GM21367 (cell line): ENCODE measurements around the gene UCKL1.
"Not testable (repeated sequence)": the region's sequence is repeated elsewhere in the genome, so short reads cannot be mapped to it uniquely, and the experiment has no call there.

Source experiments
- ATAC-seq: cut with Tn5 transposase; IDR thresholded peaks from one replicate; pipeline ENCODE4 v1.9.1; 2021; ENCODE audit not compliant: unreplicated experiment

The UCKL1 gene

DNA sequence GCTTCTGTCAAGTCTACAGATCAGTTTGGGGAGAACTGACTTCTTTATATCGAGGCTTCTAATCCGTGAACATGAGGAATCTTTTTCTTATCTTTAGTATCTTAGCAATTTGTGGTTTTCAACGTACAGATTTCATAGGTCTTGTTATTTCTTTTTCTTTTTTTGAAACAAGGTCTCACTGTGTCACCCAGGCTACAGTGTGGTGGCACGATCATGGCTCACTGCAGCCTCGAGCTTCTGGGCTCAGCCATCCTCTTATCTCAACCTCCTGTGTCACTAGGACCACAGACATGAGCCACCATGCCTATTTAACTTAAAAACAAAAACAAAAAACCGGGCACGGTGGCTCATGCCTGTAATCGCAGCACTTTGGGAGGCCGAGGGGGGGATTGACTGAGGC lies 32.0 kb downstream of the UCKL1 start:
- no peak for ATAC-seq

DNA sequence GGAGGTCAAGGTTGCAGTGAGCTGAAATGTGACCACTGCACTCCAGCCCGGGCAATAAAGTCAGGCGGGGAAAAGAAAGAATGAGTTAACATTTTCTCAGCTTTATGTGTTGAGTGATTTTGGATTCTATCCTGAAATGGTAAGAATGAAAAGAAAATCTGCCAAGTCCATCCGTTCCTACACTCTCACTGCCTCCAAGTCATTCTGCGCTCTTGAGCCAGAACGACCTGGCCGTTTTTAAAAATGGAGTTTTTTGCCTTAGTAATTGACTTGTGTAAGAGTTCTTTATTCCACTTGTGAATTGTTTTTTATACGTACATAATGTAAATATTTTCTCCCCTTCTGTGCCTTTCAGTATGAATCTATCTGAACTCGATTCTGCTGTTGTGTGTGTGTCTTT lies 32.6 kb downstream of the UCKL1 start:
- no peak for ATAC-seq

- ATAC-seq, result no peak
Measured at GRCh38 chr20:63920226-63920625, 36.0 kb downstream of the UCKL1 start.

GRCh38 chr20:63919130-63919529 lies 37.1 kb downstream of the UCKL1 start:
- no peak for ATAC-seq

GRCh38 chr20:63917811-63918210 lies 38.4 kb downstream of the UCKL1 start:
- ATAC-seq, result no peak

DNA sequence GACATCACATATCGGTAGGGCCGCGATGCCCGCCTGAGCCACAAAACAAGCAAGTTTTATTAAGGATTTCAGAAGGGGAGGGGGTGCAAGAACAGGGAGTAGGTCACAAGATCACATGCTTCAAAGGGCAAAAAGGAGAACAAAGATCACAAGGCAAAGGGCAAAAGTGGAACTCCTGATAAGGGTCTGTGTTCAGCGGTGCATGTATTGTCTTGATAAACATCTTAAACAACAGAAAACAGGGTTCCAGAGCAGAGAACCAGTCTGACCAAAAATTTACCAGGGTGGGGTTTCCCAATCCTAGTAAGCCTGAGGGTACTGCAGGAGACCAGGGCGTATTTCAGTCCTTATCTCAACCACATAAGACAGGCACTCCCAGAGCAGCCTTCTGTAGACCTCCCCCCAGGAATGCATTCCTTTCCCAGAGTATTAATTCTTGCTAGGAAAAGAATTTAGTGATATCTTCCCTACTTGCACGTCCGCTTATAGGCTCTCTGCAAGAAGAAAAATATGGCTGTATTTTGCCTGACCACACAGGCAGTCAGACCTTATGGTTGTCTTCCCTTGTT lies 39.8 kb downstream of the UCKL1 start:
- ATAC-seq, result not testable (repeated sequence)

DNA sequence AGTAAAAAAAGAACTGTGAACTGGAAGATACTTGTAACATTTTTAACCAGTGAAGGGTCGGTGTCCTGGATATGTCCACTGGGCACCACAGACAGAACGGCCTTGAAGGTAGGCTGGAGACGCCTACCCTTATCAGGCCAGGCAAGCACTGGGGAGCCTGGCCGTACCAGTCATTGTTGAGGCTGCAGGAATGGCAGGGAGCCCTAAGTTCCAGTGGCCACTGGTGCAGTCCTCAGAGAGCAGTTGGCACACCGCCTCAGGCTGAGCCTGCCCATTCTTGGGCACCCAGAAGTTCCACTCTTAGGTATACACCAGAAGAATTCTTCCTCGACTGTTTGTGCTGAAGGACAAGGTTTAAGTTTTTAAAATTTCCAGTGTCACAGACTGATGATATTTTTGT lies 40.7 kb downstream of the UCKL1 start:
- no peak for ATAC-seq

DNA sequence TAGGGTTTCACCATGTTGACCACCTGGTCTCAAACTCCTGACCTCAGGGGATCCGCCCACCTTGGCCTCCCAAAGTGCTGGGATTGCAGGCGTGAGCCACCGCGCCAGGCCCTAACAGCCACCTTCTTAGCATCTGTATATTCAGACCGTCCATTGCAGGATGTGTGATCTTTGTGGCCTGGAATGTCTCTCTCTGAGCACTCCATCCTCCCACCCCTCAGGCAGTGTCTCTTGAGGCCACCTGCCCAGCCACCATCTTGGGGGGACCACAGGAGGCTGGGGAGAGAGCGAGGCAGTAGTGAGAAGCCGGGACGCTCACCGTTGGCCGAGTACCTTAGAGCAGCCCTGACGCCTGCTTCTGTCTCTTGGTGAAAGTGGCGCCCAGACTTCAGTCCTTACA lies 42.4 kb downstream of the UCKL1 start:
- no peak for ATAC-seq

GRCh38 chr20:63911176-63911575 lies 45.0 kb downstream of the UCKL1 start:
- ATAC-seq, result no peak

- ATAC-seq, result no peak
Measured at GRCh38 chr20:63908008-63908682, 48.1 kb downstream of the UCKL1 start.

GRCh38 chr20:63903796-63904561 lies 52.2 kb downstream of the UCKL1 start:
- no peak for ATAC-seq

DNA sequence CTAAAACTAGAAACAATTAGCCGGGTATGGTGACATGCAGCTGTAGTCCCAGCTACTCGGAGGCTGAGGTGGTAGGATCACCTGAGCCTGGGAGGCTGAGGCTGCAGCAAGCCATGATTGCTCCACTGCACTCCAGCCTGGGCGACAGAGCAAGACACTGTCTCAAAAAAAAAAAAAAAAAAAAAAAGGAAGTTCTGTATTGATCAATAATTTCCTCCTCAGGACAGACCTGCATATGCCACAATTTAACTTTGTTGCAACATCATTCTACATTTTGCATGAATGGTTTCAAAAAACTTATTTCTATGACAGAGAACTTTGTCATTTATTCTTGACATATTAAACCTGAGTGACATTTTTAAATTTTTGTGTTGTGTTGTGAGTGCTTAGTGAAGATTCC lies 55.8 kb downstream of the UCKL1 start:
- no peak for ATAC-seq

GRCh38 chr20:63898882-63899558 lies 57.2 kb downstream of the UCKL1 start:
- ATAC-seq, result no peak

GRCh38 chr20:63897978-63898561 lies 58.1 kb downstream of the UCKL1 start:
- ATAC-seq, result no peak

- ATAC-seq, result no peak
Measured at GRCh38 chr20:63896264-63897105, 59.7 kb downstream of the UCKL1 start.

DNA sequence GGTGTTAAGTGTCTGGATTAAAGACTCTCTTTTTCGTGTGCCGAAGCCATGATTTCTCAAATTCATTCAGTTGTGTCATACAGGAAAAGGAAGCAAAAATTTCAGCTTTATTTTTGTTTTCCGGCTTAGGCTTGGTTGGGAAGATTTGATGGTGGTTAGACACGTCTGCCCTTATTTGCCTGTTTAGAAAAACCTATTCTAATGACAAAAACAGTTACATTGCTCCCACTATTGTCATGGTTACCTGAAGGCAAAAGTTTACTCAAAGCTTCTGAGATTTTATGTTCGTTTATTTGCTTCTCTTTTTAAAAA lies 60.3 kb downstream of the UCKL1 start:
- ATAC-seq, result no peak

DNA sequence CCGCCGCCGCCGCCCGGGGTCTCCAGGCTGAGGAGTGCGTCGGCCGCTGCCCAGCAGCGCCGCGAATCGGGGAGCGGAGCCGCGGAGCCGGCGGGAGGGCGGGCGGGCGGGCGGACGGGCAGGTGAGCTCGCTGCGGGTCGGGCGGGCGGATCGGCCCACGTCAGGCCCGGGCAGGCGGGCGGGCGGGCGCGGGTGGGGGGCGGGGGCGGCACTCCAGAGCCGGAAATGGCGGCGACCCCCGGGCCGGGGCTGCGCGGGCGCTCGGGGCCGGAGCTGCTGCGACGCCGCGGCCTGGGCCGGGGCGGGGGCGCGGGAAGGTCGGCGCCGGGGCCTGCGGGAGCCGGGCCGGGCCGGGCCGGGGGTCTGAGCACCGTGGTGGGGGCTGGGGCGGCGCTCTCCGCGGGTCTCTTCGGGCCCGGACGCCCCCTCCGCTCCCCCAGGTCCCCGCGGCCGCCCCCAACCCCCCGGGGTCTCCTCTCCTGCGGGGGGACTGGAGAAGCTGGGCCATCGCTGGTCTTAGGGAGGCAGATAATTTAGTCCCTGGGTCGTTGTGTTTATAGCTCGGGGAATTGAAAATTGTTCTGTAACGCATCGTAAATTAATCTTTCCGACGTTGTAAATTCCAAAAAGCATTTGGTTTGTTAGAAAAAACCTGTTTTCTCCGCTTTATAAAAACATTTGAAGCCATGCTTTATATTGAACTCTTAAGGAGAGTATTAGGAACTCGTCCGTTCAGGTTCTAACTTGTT lies 60.8 kb downstream of the UCKL1 start:
- ATAC-seq, result no peak

DNA sequence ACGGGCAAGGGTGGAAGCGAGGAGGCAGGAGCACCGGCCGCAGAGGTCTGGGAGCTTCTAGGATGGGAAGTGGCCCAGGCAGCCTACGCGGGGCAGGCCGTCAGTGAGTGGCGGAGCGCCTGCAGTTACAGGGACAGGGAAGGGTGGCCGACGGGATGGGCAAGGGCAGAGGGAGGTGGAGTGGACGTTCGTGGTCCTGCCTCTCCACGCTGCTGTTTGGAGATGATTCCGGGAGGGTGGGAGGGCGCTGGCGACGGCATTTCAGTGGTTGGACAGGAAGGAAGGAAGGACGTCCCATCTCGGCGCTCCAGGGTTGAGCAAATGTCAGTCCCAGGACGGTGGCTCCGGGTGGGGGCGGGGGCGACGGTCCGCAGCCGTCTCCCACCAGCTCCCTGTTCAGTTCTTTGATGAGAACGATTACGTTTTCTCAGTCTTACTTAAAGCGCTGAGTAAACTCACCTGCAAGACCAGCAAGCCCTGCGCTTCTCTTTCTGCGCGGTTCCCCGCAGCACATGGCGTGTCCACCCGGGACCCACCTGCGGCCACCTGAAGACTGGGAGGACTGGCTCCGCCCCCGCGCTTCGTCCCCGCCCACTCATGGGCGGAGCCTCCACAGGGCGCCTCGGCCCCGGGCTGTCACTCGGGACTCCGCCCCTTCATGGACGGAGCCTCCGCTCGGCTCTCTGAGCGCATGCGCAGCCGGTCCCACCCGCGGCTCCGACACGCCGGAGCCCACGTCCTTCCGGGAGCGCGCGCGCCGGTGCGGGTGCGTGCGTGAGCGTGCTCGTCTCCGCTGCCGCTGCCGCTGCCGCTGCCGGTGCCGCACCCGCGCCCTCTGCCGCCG lies 61.6 kb downstream of the UCKL1 start, which contains the start of gene DNAJC5:
DNAJC5 (plus strand) TSS at position 769 of the 844 bp plus-strand sequence. CDS start 33,220 bp downstream, outside the sequence.
- peak; percentile 64 for ATAC-seq

DNA sequence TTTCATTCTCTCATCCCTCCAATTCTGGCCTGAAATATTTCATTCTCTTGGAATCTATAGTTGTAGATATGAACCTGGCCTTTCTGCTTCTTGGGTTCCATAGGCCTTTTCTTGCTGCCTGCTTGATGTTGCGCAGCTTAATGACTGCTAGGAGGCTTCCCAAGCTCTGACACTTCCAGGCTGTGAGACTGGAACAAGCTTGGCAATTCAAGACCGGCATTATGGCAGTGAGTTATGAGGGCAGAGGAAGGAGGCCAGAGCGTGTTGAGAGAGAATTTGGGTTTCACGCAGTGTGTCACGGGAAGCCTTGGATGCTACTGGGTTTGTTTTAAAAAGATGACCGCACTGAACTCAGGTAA lies 62.2 kb downstream of the UCKL1 start:
- no peak for ATAC-seq
